H1 (cell line): Measurements from ENCODE around the gene ZNF396. TPM values are rescaled to one million over a fixed set of nuclear protein-coding genes. Genes with fewer than 3 reads are reported as not detected.

Source experiments
- CTCF ChIA-PET: fragments of 300-600 bp; sonication (Branson Sonifier 250); formaldehyde crosslinking; loops from one replicate; lab custom pipeline; 2021; ENCODE audit not compliant: partially characterized antibody; lab: Charles Lee
- POLR2A ChIA-PET: fragments of 300-600 bp; sonication (Branson Sonifier 250); formaldehyde crosslinking; loops from one replicate; lab custom pipeline; 2021; ENCODE audit warnings: inconsistent platforms; ENCODE audit not compliant: partially characterized antibody; lab: Charles Lee
- DNase-seq, 2 experiments: peaks; one replicate each; pipeline versions ENCODE4 v3.0.0 to v3.0.0-alpha.2; 2010 to 2022; ENCODE audit warnings: low spot score in 2 of 2, low read depth in 1 of 2, mixed read lengths in 1 of 2
- FAIRE-seq: peaks from 2 replicates; lab custom pipeline; 2011; peaks lifted over from hg19 to GRCh38; lab: Jason Lieb, UNC
- H2AFZ ChIP-seq: 2 replicates; pipeline ENCODE4 v1.8.1; 2012; ENCODE audit warnings: low read length, inconsistent platforms
- H2AK5ac ChIP-seq: 2 replicates; pipeline ENCODE4 v1.6.1; 2013; ENCODE audit warnings: low read depth, low read length
- H2BK120ac ChIP-seq: replicated peaks from 2 replicates; pipeline ENCODE3; 2013; ENCODE audit warnings: low read depth, low read length, inconsistent platforms
- H2BK12ac ChIP-seq: 2 replicates; pipeline ENCODE4 v1.6.1; 2013; ENCODE audit warnings: low read depth, low read length
- H2BK15ac ChIP-seq: 2 replicates; pipeline ENCODE4 v1.6.1; 2013; ENCODE audit warnings: low read length
- H2BK20ac ChIP-seq: 2 replicates; pipeline ENCODE4 v1.6.1; 2013; ENCODE audit warnings: low read length
- H2BK5ac ChIP-seq: 2 replicates; pipeline ENCODE4 v1.6.1; 2013; ENCODE audit warnings: low read depth, low read length
- H3K14ac ChIP-seq: 2 replicates; pipeline ENCODE4 v1.6.1; 2013; ENCODE audit warnings: inconsistent platforms; ENCODE audit not compliant: insufficient read length
- H3K18ac ChIP-seq: 2 replicates; pipeline ENCODE4 v1.6.1; 2013; ENCODE audit warnings: low read length; ENCODE audit errors: extremely low read depth
- H3K23ac ChIP-seq: 2 replicates; pipeline ENCODE4 v1.6.1; 2013; ENCODE audit warnings: inconsistent platforms; ENCODE audit not compliant: insufficient read length
- H3K23me2 ChIP-seq: 2 replicates; pipeline ENCODE4 v1.6.1; 2013; ENCODE audit warnings: low read depth, low read length
- H3K27ac ChIP-seq: 2 replicates; pipeline ENCODE4 v1.6.1; 2011; ENCODE audit warnings: low read depth, low read length, inconsistent platforms
- H3K27me3 ChIP-seq, 4 experiments: replicated peaks in 1 of 4; 1 replicate in 1 of 4; 2 replicates in 3 of 4; pipeline versions ENCODE4 v1.6.1 to v1.8.1; 2011 to 2013; ENCODE audit warnings: low read length in 3 of 4, mild to moderate bottlenecking in 3 of 4, inconsistent platforms in 2 of 4, mixed read lengths in 2 of 4, moderate library complexity in 1 of 4; ENCODE audit not compliant: control insufficient read depth in 3 of 4, insufficient read depth in 3 of 4; ENCODE audit errors: extremely low read depth in 1 of 4
- H3K36me3 ChIP-seq, 4 experiments: 2 replicates each; pipeline versions ENCODE4 v1.6.1 to v1.8.1; 2011 to 2013; ENCODE audit warnings: mild to moderate bottlenecking in 4 of 4, low read length in 3 of 4, moderate library complexity in 2 of 4, control low read depth in 1 of 4, inconsistent platforms in 1 of 4; ENCODE audit not compliant: insufficient read depth in 4 of 4, control insufficient read depth in 2 of 4
- H3K4ac ChIP-seq: replicated peaks from 2 replicates; pipeline ENCODE3; 2013; ENCODE audit warnings: low read length, low read depth, mixed read lengths, inconsistent platforms; ENCODE audit not compliant: insufficient read length
- H3K4me1 ChIP-seq, 4 experiments: replicated peaks in 1 of 4; 1 replicate in 1 of 4; 2 replicates in 3 of 4; pipeline versions ENCODE4 v1.6.1 to v1.8.1; 2011 to 2013; ENCODE audit warnings: low read length in 3 of 4, inconsistent platforms in 2 of 4, mixed read lengths in 1 of 4; ENCODE audit not compliant: insufficient read depth in 4 of 4, control insufficient read depth in 3 of 4
- H3K4me2 ChIP-seq, 2 experiments: 2 replicates each; pipeline versions ENCODE4 v1.6.1 to v1.8.1; 2011 to 2013; ENCODE audit warnings: low read depth in 2 of 2, low read length in 2 of 2, control low read depth in 1 of 2, inconsistent platforms in 1 of 2, mild to moderate bottlenecking in 1 of 2; ENCODE audit not compliant: insufficient read depth in 1 of 2
- H3K4me3 ChIP-seq, 4 experiments: fragments of 200-600, 300-600 bp in 1 of 4; sonication (generic), shearing (Covaris generic), sonication (Bioruptor Twin) in 1 of 4; 2 replicates each; pipeline versions ENCODE4 v1.5.1 to v1.8.1; 2011 to 2016; ENCODE audit warnings: low read length in 4 of 4, low read depth in 3 of 4, control low read depth in 2 of 4, inconsistent platforms in 2 of 4, mild to moderate bottlenecking in 2 of 4, mixed read lengths in 1 of 4, moderate library complexity in 1 of 4; ENCODE audit not compliant: insufficient read depth in 2 of 4; ENCODE audit errors: extremely low read depth in 1 of 4
- H3K56ac ChIP-seq: replicated peaks from 2 replicates; pipeline ENCODE3; 2013; ENCODE audit warnings: low read depth, mild to moderate bottlenecking, mixed read lengths, low read length, inconsistent platforms; ENCODE audit not compliant: insufficient read length
- H3K79me1 ChIP-seq: 2 replicates; pipeline ENCODE4 v1.6.1; 2013; ENCODE audit warnings: low read depth, low read length, control low read depth
- H3K79me2 ChIP-seq, 2 experiments: 2 replicates each; pipeline versions ENCODE4 v1.6.1 to v1.8.1; 2012 to 2013; ENCODE audit warnings: low read length in 2 of 2, mild to moderate bottlenecking in 2 of 2, inconsistent platforms in 1 of 2; ENCODE audit not compliant: insufficient read depth in 2 of 2, control insufficient read depth in 1 of 2
- H3K9ac ChIP-seq, 4 experiments: replicated peaks in 1 of 4; 1 replicate in 1 of 4; 2 replicates in 3 of 4; pipeline versions ENCODE4 v1.6.1 to v1.8.1; 2011 to 2013; ENCODE audit warnings: low read depth in 3 of 4, low read length in 3 of 4, control low read depth in 2 of 4, mild to moderate bottlenecking in 2 of 4, moderate library complexity in 2 of 4, inconsistent platforms in 1 of 4; ENCODE audit errors: extremely low read depth in 1 of 4
- H3K9me3 ChIP-seq, 2 experiments: 2 replicates each; pipeline versions ENCODE4 v1.6.1 to v1.8.1; 2012 to 2013; ENCODE audit warnings: mild to moderate bottlenecking in 2 of 2, moderate library complexity in 2 of 2, control low read depth in 1 of 2, inconsistent platforms in 1 of 2, low read depth in 1 of 2, low read length in 1 of 2, mixed read lengths in 1 of 2; ENCODE audit not compliant: insufficient read depth in 2 of 2
- H4K20me1 ChIP-seq, 2 experiments: replicated peaks in 1 of 2; 2 replicates each; pipeline versions ENCODE3 to v1.8.1; 2011 to 2013; ENCODE audit warnings: inconsistent platforms in 2 of 2, low read length in 2 of 2, mild to moderate bottlenecking in 1 of 2; ENCODE audit not compliant: insufficient read depth in 2 of 2, control insufficient read depth in 1 of 2
- H4K5ac ChIP-seq: 2 replicates; pipeline ENCODE4 v1.6.1; 2013; ENCODE audit warnings: low read length, low read depth, mixed read lengths, inconsistent platforms; ENCODE audit not compliant: insufficient read length
- H4K8ac ChIP-seq: 2 replicates; pipeline ENCODE4 v1.8.0; 2013; ENCODE audit warnings: mild to moderate bottlenecking, moderate library complexity, low read length, inconsistent platforms; ENCODE audit not compliant: insufficient read depth; ENCODE audit errors: extremely low read depth
- H4K91ac ChIP-seq: replicated peaks from 2 replicates; pipeline ENCODE3; 2013; ENCODE audit warnings: low read length, mixed read lengths, inconsistent platforms; ENCODE audit not compliant: insufficient read length
- CREB1 ChIP-seq: IDR thresholded peaks from 2 replicates; pipeline ENCODE4 v1.6.1; 2012; ENCODE audit warnings: inconsistent platforms
- EGR1 ChIP-seq: IDR thresholded peaks from 2 replicates; pipeline ENCODE4 v1.6.1; 2011; ENCODE audit warnings: low read depth, low read length, borderline replicate concordance
- EZH2 ChIP-seq: fragments of 200-600 bp; sonication (generic); IDR thresholded peaks from 2 replicates; pipeline ENCODE4 v1.7.1; 2012; ENCODE audit warnings: low read depth, mild to moderate bottlenecking, moderate library complexity, low read length, inconsistent platforms; ENCODE audit not compliant: severe bottlenecking
- HDAC6 ChIP-seq: IDR thresholded peaks from one replicate; pipeline ENCODE4 v1.7.1; 2012; ENCODE audit warnings: low read depth, mild to moderate bottlenecking, inconsistent platforms, low read length, moderate library complexity
- JUND ChIP-seq: IDR thresholded peaks from 2 replicates; pipeline ENCODE4 v1.6.1; 2011; ENCODE audit warnings: mild to moderate bottlenecking, improper control_type of control experiment, low read length
- KDM4A ChIP-seq: IDR thresholded peaks from one replicate; pipeline ENCODE4 v1.7.1; 2012; ENCODE audit warnings: low read depth, mild to moderate bottlenecking, moderate library complexity, low read length, inconsistent platforms; ENCODE audit not compliant: severe bottlenecking
- POU5F1 ChIP-seq: IDR thresholded peaks from 2 replicates; pipeline ENCODE4 v1.6.1; 2011; ENCODE audit warnings: low read depth, mild to moderate bottlenecking, low read length, moderate library complexity
- SRF ChIP-seq: IDR thresholded peaks from 2 replicates; pipeline ENCODE4 v1.6.1; 2011; ENCODE audit warnings: mild to moderate bottlenecking, low read depth, low read length, moderate library complexity
- WGBS, 2 experiments: shearing (Covaris generic) in 1 of 2; methylation state at CpG; one replicate each; pipeline versions ENCODE4 v1.1.6 to v1.1.7; 2013 to 2015; ENCODE audit warnings: low lambda C conversion rate in 2 of 2, mixed read lengths in 2 of 2, inconsistent platforms in 1 of 2, low coverage in 1 of 2, missing lambda C conversion rate in 1 of 2; ENCODE audit not compliant: insufficient replicate concordance in 2 of 2, insufficient coverage in 1 of 2, insufficient read length in 1 of 2; ENCODE audit errors: extremely low coverage in 1 of 2, missing lambda C conversion rate in 1 of 2; 5-methylcytosine and 5-hydroxymethylcytosine counted together
- polyA plus RNA-seq, 7 experiments: library from polyadenylated mRNA; depleted of rRNA in 3 of 7; stranded (reverse) in 5 of 7; unstranded in 2 of 7; fragments of >200 nt in 5 of 7; fragments of 200-250 nt in 2 of 7; gene quantifications; 1 replicate in 5 of 7; 2 replicates in 1 of 7; 4 replicates in 1 of 7; pipeline versions ENCODE4 v1.2.1 to v1.2.3, GENCODE V29; 2011 to 2013; ENCODE audit warnings: missing spikeins in 2 of 7, mixed read lengths in 2 of 7
- total RNA-seq: library from RNA; stranded (reverse); fragmentation: NEBNext Ultra II Directional; extraction: Animal tissue kit (Norgen Biotek cat#: 25700); gene quantifications from 2 replicates; pipeline ENCODE4 v1.2.1, GENCODE V29; 2021
- TF ChIP-seq, protein P1 (sequence below): IDR thresholded peaks from 2 replicates; pipeline ENCODE4 v1.6.1; 2011; ENCODE audit warnings: low read depth, mild to moderate bottlenecking, low read length; ENCODE audit not compliant: insufficient read depth
- TF ChIP-seq, protein P2 (sequence below), 3 experiments: IDR thresholded peaks; 1 replicate in 2 of 3; 2 replicates in 1 of 3; pipeline versions ENCODE4 v1.5.1 to v1.6.1; 2011; ENCODE audit warnings: low read length in 3 of 3, mild to moderate bottlenecking in 3 of 3, inconsistent platforms in 2 of 3, low read depth in 1 of 3, moderate library complexity in 1 of 3; ENCODE audit not compliant: insufficient read depth in 1 of 3; ENCODE audit errors: control extremely low read depth in 1 of 3

The ZNF396 gene
- total and polyA plus RNA-seq, 2 of the 8 experiments (the other 6 are each of a cell fraction or from before 2014, with no cell fraction given) = 0.44 to 0.74 TPM

DNA sequence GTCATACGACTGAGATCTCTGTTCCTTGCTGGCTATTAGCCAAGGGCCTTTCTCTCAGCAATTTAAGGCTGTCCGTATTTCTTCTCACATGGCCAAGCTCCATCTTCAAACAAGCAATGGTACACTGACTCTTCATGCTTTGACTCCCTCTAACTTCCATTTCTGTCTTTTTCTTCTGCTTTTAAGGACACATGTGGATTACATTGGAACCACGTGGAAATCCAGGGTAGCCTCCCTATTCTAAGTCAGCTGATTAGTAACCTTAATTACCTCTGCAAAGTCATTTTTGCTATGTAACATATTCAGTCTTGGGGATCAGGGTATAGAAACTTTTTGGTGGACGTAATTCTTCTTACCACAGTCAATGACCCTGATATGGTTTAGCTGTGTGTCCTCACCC lies 41.5 kb upstream of the ZNF396 start:
- Histone ChIP-seq H3K23ac (no peak overlapping the region), H3K79me2 (no peaks in the 10 kb centered on the region), H2BK12ac (no peak overlapping the region), H3K4ac (no peak overlapping the region), H3K79me1 (no peaks in the 10 kb centered on the region), H3K4me3 (no peak overlapping the region), H3K27ac (no peak overlapping the region), H3K18ac (no peak overlapping the region), H2BK15ac (no peak overlapping the region), H4K91ac (no peak overlapping the region), H4K20me1 (no peaks in the 10 kb centered on the region), H3K56ac (no peak overlapping the region), H4K8ac (no peak overlapping the region), H2BK120ac (no peak overlapping the region), H2AFZ (no peak overlapping the region), H2BK20ac (no peak overlapping the region), H3K4me2 (no peak overlapping the region), H3K14ac (no peak overlapping the region), H3K9ac (no peak overlapping the region), H4K5ac (no peak overlapping the region), H3K23me2 (no peaks in the 10 kb centered on the region), H2BK5ac (no peak overlapping the region), H3K9me3 (peaks cover 0 to 6% of the 10 kb centered on the region in 2 experiments; a peak in 2 of 4 replicates), H3K36me3 (no peaks in the 10 kb centered on the region), H3K27me3 (no peaks in the 10 kb centered on the region), H3K4me1 (no peaks in the 10 kb centered on the region), H2AK5ac (no peak overlapping the region)
- DNase-seq (no peak), FAIRE-seq (no peak)
- ChIA-PET CTCF (interaction anchor here (0.9 kb wide), 1 partner anchor 10 kb away, joined by 3 read pairs; no protein-coding TSS in a partner anchor), POLR2A (no interaction called here)
- TF ChIP-seq, protein P1, sequence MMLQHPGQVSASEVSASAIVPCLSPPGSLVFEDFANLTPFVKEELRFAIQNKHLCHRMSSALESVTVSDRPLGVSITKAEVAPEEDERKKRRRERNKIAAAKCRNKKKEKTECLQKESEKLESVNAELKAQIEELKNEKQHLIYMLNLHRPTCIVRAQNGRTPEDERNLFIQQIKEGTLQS = no peak
- TF ChIP-seq, protein P2, sequence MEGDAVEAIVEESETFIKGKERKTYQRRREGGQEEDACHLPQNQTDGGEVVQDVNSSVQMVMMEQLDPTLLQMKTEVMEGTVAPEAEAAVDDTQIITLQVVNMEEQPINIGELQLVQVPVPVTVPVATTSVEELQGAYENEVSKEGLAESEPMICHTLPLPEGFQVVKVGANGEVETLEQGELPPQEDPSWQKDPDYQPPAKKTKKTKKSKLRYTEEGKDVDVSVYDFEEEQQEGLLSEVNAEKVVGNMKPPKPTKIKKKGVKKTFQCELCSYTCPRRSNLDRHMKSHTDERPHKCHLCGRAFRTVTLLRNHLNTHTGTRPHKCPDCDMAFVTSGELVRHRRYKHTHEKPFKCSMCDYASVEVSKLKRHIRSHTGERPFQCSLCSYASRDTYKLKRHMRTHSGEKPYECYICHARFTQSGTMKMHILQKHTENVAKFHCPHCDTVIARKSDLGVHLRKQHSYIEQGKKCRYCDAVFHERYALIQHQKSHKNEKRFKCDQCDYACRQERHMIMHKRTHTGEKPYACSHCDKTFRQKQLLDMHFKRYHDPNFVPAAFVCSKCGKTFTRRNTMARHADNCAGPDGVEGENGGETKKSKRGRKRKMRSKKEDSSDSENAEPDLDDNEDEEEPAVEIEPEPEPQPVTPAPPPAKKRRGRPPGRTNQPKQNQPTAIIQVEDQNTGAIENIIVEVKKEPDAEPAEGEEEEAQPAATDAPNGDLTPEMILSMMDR (IDR thresholded peaks at IDR 0.05; ENCODE audit: control extremely low read depth in 1 of 3, insufficient read depth in 1 of 3, low read depth in 1 of 3, low read length in 3 of 3) = no peak
- TF ChIP-seq EGR1 (no peak), CREB1 (no peak), SRF (no peak), EZH2 (no peak), KDM4A (no peak), JUND (no peak), HDAC6 (no peak), POU5F1 (no peak)
- WGBS, 2 experiments = 96% methylated on average over 4 of the region's 4 CpGs; no CpG with 5 or more reads in 1 of the 2 experiments
